ENCODE measurements around the gene OSBPL10. TPM values are rescaled to one million over a fixed set of nuclear protein-coding genes. Genes with fewer than 3 reads are reported as not detected.

The OSBPL10 gene
- total and polyA plus RNA-seq, 2 of the 8 experiments (the other 6 are each of a cell fraction or from before 2014, with no cell fraction given): 26.2 to 86.7 TPM

DNA sequence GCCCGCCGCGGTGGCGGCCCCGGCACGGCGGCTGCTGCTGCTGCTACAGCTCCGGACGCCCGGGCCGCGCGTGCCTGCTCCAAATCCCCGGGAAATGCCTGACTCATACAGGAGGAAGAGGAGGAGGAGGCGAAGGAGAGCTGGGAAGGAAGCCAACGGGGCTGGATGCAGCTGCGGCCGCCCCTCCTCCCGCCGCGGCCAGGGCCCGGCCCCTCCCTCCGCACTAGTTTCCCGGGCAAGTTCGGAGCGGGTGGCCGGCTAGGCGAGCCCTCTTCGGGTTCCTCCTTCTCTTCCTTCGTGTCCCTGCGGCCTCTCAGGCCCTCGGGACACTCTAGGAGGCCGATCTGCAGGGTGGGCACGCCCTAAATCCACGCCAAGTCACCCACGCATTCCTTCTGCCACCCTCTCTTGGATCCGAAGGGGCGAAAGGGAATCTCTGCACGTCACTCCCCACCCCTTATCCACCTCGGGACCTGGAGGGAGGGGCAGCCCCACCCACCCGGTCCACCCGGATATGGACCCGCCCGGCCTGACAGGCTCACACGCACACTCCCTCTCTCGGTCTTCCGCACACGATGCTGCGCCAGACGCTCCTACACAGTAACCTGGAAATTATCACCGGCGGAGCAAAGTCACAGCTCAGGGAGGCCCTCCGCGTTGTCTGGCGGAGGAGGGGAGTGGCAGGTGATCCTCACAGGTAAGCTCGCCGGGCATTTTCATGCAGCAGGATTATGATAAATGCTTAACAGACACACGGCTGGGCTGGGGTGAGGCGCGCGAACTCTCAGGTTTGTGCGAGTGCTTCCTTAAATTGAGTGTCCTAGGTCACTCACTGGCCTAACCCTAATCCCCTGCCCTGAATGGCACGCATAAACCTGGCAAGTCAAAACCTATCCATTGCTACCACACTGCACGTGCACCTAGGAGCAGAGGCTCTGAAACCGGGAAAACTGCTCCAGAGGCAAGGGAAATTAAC is at the start of gene OSBPL10, which contains the start of gene ZNF860 (continued):
- TF ChIP-seq KDM4A (IDR thresholded peaks at IDR 0.05; ENCODE audit: low read depth, low read length, severe bottlenecking) (peak; percentile 75), PHF8 (conservative IDR thresholded peaks at IDR 0.05; ENCODE audit: low read depth, low read length) (peak; percentile 12; the same call in 1 of the 2 replicates), SIN3A (conservative IDR thresholded peaks at IDR 0.05 in 1 of 2, IDR thresholded peaks at IDR 0.05 in 1 of 2; ENCODE audit: low read depth in 1 of 2, low read length in 2 of 2) (0 out of 4 replicates have a peak, but pooled peaks of 1 of the 2 experiments have one; percentile 16), CREB1 (IDR thresholded peaks at IDR 0.05) (0 out of 2 replicates have a peak, but pooled peaks have one; percentile 17), MAFK (IDR thresholded peaks at IDR 0.05; ENCODE audit: low read depth, low read length) (no peak), TAF1 (IDR thresholded peaks at IDR 0.05; ENCODE audit: low read depth, low read length) (0 out of 2 replicates have a peak, but pooled peaks have one; percentile 33), NANOG (IDR thresholded peaks at IDR 0.05; ENCODE audit: insufficient read depth, low read depth, low read length, poor library complexity, severe bottlenecking) (no peak)
- TF ChIP-seq, protein P1, sequence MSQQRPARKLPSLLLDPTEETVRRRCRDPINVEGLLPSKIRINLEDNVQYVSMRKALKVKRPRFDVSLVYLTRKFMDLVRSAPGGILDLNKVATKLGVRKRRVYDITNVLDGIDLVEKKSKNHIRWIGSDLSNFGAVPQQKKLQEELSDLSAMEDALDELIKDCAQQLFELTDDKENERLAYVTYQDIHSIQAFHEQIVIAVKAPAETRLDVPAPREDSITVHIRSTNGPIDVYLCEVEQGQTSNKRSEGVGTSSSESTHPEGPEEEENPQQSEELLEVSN (IDR thresholded peaks at IDR 0.05): peak; percentile 41; the same call in 1 of the 2 replicates
- TF ChIP-seq, protein P2, sequence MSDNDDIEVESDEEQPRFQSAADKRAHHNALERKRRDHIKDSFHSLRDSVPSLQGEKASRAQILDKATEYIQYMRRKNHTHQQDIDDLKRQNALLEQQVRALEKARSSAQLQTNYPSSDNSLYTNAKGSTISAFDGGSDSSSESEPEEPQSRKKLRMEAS (IDR thresholded peaks at IDR 0.05): peak; percentile 42
